Astrocyte (in vitro differentiated cells and primary cell): ENCODE data around the gene MAST2.

Experiments used
- CTCF ChIP-seq: IDR thresholded peaks from 2 replicates; pipeline ENCODE4 v1.5.1; 2011; ENCODE audit warnings: low read depth, mild to moderate bottlenecking, inconsistent platforms, low read length, moderate library complexity; ENCODE audit not compliant: insufficient read depth
- EZH2 ChIP-seq: IDR thresholded peaks from 2 replicates; pipeline ENCODE4 v1.6.1; 2012; ENCODE audit warnings: mild to moderate bottlenecking, low read length, inconsistent platforms; ENCODE audit not compliant: insufficient read depth

- no peak for TF ChIP-seq EZH2
- no peak for TF ChIP-seq CTCF
Observed at GRCh38 chr1:45789601-45790000, 13.8 kb upstream of the MAST2 start.
